GM23338 (cell line): ENCODE results near the gene WDR47. TPM values are rescaled to one million over a fixed set of nuclear protein-coding genes. Genes with fewer than 3 reads are reported as not detected.
A peak's percentile ranks its signal among the peaks of the same experiment; 100 is the strongest.

Source experiments
- ATAC-seq: fragments of 200-7000 bp; cut with Tn5 transposase; 3 replicates; pipeline ENCODE4 v1.9.1; 2020
- DNase-seq: peaks from one replicate; pipeline ENCODE4 v3.0.0-alpha.2; 2015; ENCODE audit warnings: low spot score
- H2AFZ ChIP-seq: fragments of 200-600 bp; sonication (generic); 2 replicates; pipeline ENCODE4 v1.8.0; 2016; ENCODE audit warnings: antibody characterized with exemption, mild to moderate bottlenecking, moderate library complexity
- H3F3A ChIP-seq: fragments of 200-600 bp; sonication (generic); replicated peaks from 2 replicates; pipeline ENCODE4 v1.8.0; 2017; ENCODE audit warnings: antibody characterized with exemption, mixed run types, low read depth
- H3K27ac ChIP-seq: fragments of 200-600 bp; sonication (generic); 2 replicates; pipeline ENCODE4 v1.6.1; 2016; ENCODE audit warnings: low read depth
- H3K27me3 ChIP-seq: fragments of 200-600 bp; sonication (generic); 2 replicates; pipeline ENCODE4 v1.8.0; 2016; ENCODE audit warnings: mild to moderate bottlenecking, mixed run types, moderate library complexity; ENCODE audit not compliant: insufficient read depth
- H3K36me3 ChIP-seq: fragments of 200-600 bp; sonication (generic); 2 replicates; pipeline ENCODE4 v1.8.0; 2016; ENCODE audit warnings: mild to moderate bottlenecking; ENCODE audit not compliant: insufficient read depth
- H3K4me1 ChIP-seq: fragments of 200-600 bp; sonication (generic); 2 replicates; pipeline ENCODE4 v1.8.0; 2016; ENCODE audit warnings: mild to moderate bottlenecking, moderate library complexity; ENCODE audit not compliant: insufficient read depth
- H3K4me2 ChIP-seq: fragments of 200-600 bp; sonication (generic); 2 replicates; pipeline ENCODE4 v1.7.1; 2017; ENCODE audit warnings: mixed run types
- H3K4me3 ChIP-seq: fragments of 200-600 bp; sonication (generic); 2 replicates; pipeline ENCODE4 v1.6.1; 2016; ENCODE audit warnings: mixed run types
- H3K79me2 ChIP-seq: fragments of 200-600 bp; sonication (generic); replicated peaks from 2 replicates; pipeline ENCODE4 v1.8.0; 2017; ENCODE audit warnings: mild to moderate bottlenecking; ENCODE audit not compliant: insufficient read depth
- H3K9me2 ChIP-seq: fragments of 200-600 bp; sonication (generic); 2 replicates; pipeline ENCODE4 v1.8.0; 2017; ENCODE audit not compliant: insufficient read depth
- H4K20me1 ChIP-seq: fragments of 200-600 bp; sonication (generic); replicated peaks from 2 replicates; pipeline ENCODE4 v1.8.0; 2017; ENCODE audit warnings: mild to moderate bottlenecking; ENCODE audit not compliant: insufficient read depth
- H3K27ac Mint-ChIP-seq: 2 replicates; pipeline ENCODE4 v1.8.0; 2020; ENCODE audit warnings: inconsistent platforms, mild to moderate bottlenecking, moderate library complexity, mixed read lengths
- H3K27me3 Mint-ChIP-seq: 3 replicates; pipeline ENCODE4 v1.8.0; 2022; ENCODE audit warnings: low read depth, mild to moderate bottlenecking, moderate library complexity, mixed read lengths, inconsistent platforms; ENCODE audit not compliant: insufficient read depth, poor library complexity
- H3K36me3 Mint-ChIP-seq: 3 replicates; pipeline ENCODE4 v1.8.0; 2021; ENCODE audit warnings: low read depth, mild to moderate bottlenecking, inconsistent platforms, moderate library complexity, mixed read lengths
- H3K4me1 Mint-ChIP-seq: 3 replicates; pipeline ENCODE4 v1.8.0; 2020; ENCODE audit warnings: mild to moderate bottlenecking, inconsistent platforms, mixed read lengths
- H3K4me3 Mint-ChIP-seq: 3 replicates; pipeline ENCODE4 v1.8.0; 2021; ENCODE audit warnings: moderate library complexity, mild to moderate bottlenecking, inconsistent platforms, mixed read lengths
- H3K9me3 Mint-ChIP-seq: 3 replicates; pipeline ENCODE4 v1.8.0; 2020; ENCODE audit warnings: moderate library complexity, mild to moderate bottlenecking, inconsistent platforms, mixed read lengths
- CREB1 ChIP-seq: fragments of 250-450 bp; sonication (Bioruptor Pico); IDR thresholded peaks from 2 replicates; pipeline ENCODE4 v1.5.0; 2020; ENCODE audit warnings: low read depth, mild to moderate bottlenecking, moderate library complexity
- EZH2 ChIP-seq: fragments of 200-600 bp; sonication (generic); IDR thresholded peaks from one replicate; pipeline ENCODE4 v1.8.0; 2017; ENCODE audit warnings: antibody characterized with exemption, mild to moderate bottlenecking, low read depth; ENCODE audit not compliant: unreplicated experiment
- JUNB ChIP-seq: IDR thresholded peaks from one replicate; pipeline ENCODE4 v1.6.1; 2016; ENCODE audit warnings: antibody characterized with exemption; ENCODE audit not compliant: unreplicated experiment
- NANOG ChIP-seq: IDR thresholded peaks from 2 replicates; pipeline ENCODE4 v1.6.1; 2016; ENCODE audit warnings: antibody characterized with exemption, borderline replicate concordance
- POLR2AphosphoS5 ChIP-seq: IDR thresholded peaks from 2 replicates; pipeline ENCODE4 v1.6.1; 2016; ENCODE audit warnings: antibody characterized with exemption, low read depth
- STAT1 ChIP-seq: IDR thresholded peaks from one replicate; pipeline ENCODE4 v1.6.1; 2016; ENCODE audit warnings: antibody characterized with exemption; ENCODE audit not compliant: unreplicated experiment
- ZNF114 ChIP-seq: fragments of 250-450 bp; sonication (Bioruptor Pico); IDR thresholded peaks from 2 replicates; pipeline ENCODE4 v1.5.0; 2020; ENCODE audit warnings: mild to moderate bottlenecking, moderate library complexity
- ZNF331 ChIP-seq: fragments of 250-450 bp; sonication (Bioruptor Pico); IDR thresholded peaks from 2 replicates; pipeline ENCODE4 v1.5.0; 2020; ENCODE audit warnings: low read depth, mild to moderate bottlenecking, moderate library complexity
- ZNF462 ChIP-seq: fragments of 250-450 bp; sonication (Bioruptor Pico); IDR thresholded peaks from 2 replicates; pipeline ENCODE4 v1.5.0; 2020; ENCODE audit warnings: mild to moderate bottlenecking, moderate library complexity
- polyA plus RNA-seq: library from polyadenylated mRNA; unstranded; fragments of >200 nt; fragmentation: Nextera tagmentation; extraction: Ambion mirVana; gene quantifications from 2 replicates; pipeline ENCODE4 v1.2.1, GENCODE V29; 2016
- total RNA-seq: library from RNA; depleted of rRNA; stranded (reverse); fragments of >200 nt; shearing (Covaris generic); gene quantifications from 2 replicates; pipeline ENCODE4 v1.2.3, GENCODE V29; 2014
- TF ChIP-seq, protein P1 (sequence below): IDR thresholded peaks from one replicate; pipeline ENCODE4 v1.6.1; 2018; ENCODE audit warnings: antibody characterized with exemption; ENCODE audit not compliant: unreplicated experiment
- TF ChIP-seq, protein P2 (sequence below), 2 experiments: fragments of 200-600 bp in 1 of 2; sonication (generic) in 1 of 2; conservative IDR thresholded peaks; 2 replicates each; pipeline versions ENCODE4 v1.5.1 to v1.6.1; 2016 to 2017; ENCODE audit warnings: antibody characterized with exemption in 2 of 2, low read depth in 2 of 2, mild to moderate bottlenecking in 2 of 2, moderate library complexity in 1 of 2

Gene WDR47
- total and polyA plus RNA-seq, 2 experiments from 2014 or later, result 3.9 to 5.2 TPM

GRCh38 chr1:109079240-109079622, 37.3 kb upstream of the WDR47 start:
- peaks cover 15% of the 10 kb centered on the region for H3K79me2 ChIP-seq
- H3K9me2 ChIP-seq, result no peaks in the 10 kb centered on the region
- Mint-ChIP-seq H3K36me3 (peaks cover 17% of the 10 kb centered on the region), H3K4me3 (0 out of 3 replicates have a peak overlapping the region, but pooled peaks have one; percentile 16), H3K9me3 (peaks cover 4% of the 10 kb centered on the region; the same call in 1 of the 3 replicates), H3K27ac (no peak overlapping the region), H3K4me1 (peaks cover 39% of the 10 kb centered on the region), H3K27me3 (peaks cover 4% of the 10 kb centered on the region)
- ATAC-seq (no peak), DNase-seq (no peak)
- H3K4me2 ChIP-seq, result 0 out of 2 replicates have a peak overlapping the region, but pooled peaks have one; percentile 35
- H4K20me1 ChIP-seq, result no peaks in the 10 kb centered on the region
- peak overlapping the region; percentile 50 for H3K27ac ChIP-seq
- peaks cover 24% of the 10 kb centered on the region for H3K4me1 ChIP-seq
- no peaks in the 10 kb centered on the region; the same call in 1 of the 2 replicates for H3K36me3 ChIP-seq
- no peak overlapping the region for H3K4me3 ChIP-seq
- peaks cover 4% of the 10 kb centered on the region; the same call in 1 of the 2 replicates for H3F3A ChIP-seq
- TF ChIP-seq, protein P1, sequence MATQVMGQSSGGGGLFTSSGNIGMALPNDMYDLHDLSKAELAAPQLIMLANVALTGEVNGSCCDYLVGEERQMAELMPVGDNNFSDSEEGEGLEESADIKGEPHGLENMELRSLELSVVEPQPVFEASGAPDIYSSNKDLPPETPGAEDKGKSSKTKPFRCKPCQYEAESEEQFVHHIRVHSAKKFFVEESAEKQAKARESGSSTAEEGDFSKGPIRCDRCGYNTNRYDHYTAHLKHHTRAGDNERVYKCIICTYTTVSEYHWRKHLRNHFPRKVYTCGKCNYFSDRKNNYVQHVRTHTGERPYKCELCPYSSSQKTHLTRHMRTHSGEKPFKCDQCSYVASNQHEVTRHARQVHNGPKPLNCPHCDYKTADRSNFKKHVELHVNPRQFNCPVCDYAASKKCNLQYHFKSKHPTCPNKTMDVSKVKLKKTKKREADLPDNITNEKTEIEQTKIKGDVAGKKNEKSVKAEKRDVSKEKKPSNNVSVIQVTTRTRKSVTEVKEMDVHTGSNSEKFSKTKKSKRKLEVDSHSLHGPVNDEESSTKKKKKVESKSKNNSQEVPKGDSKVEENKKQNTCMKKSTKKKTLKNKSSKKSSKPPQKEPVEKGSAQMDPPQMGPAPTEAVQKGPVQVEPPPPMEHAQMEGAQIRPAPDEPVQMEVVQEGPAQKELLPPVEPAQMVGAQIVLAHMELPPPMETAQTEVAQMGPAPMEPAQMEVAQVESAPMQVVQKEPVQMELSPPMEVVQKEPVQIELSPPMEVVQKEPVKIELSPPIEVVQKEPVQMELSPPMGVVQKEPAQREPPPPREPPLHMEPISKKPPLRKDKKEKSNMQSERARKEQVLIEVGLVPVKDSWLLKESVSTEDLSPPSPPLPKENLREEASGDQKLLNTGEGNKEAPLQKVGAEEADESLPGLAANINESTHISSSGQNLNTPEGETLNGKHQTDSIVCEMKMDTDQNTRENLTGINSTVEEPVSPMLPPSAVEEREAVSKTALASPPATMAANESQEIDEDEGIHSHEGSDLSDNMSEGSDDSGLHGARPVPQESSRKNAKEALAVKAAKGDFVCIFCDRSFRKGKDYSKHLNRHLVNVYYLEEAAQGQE, result no peak
- TF ChIP-seq ZNF114 (CRISPR knock-in tag), result no peak
- H3K27me3 ChIP-seq, result no peaks in the 10 kb centered on the region
- no peak overlapping the region for H2AFZ ChIP-seq

DNA sequence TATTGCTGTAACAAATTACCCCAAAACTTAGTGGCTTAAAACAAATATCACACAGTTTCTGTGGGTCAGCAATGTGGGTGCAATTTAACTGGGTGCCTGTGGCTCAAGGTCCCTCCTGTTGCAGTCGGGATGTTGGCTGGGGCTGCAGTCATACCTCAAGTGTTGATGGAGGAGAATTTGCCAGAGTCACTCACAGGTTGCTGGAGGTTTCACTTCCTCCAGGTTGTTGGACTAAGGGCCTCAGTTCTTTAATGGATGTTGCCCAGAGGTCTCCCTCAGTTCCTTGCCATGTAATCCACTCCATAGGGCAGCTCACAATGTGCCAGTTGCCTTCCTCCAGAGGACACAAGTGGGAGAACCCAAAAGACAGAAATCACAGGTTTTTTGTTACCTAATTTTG, 36.4 kb upstream of the WDR47 start:
- Histone ChIP-seq H3K36me3 (no peaks in the 10 kb centered on the region; the same call in 1 of the 2 replicates), H3K4me2 (no peak overlapping the region), H3K4me1 (peaks cover 15% of the 10 kb centered on the region), H3F3A (peaks cover 4% of the 10 kb centered on the region; the same call in 1 of the 2 replicates), H4K20me1 (no peaks in the 10 kb centered on the region), H2AFZ (peak overlapping the region; percentile 52; the same call in 1 of the 2 replicates), H3K79me2 (peaks cover 19% of the 10 kb centered on the region), H3K9me2 (no peaks in the 10 kb centered on the region), H3K27ac (no peak overlapping the region), H3K4me3 (no peak overlapping the region), H3K27me3 (no peaks in the 10 kb centered on the region)
- Mint-ChIP-seq H3K4me1 (peaks cover 31% of the 10 kb centered on the region), H3K36me3 (peaks cover 25% of the 10 kb centered on the region), H3K27me3 (peaks cover 4% of the 10 kb centered on the region), H3K4me3 (no peak overlapping the region), H3K27ac (no peak overlapping the region), H3K9me3 (peaks cover 4% of the 10 kb centered on the region; the same call in 2 of the 3 replicates)
- DNase-seq, result no peak
- ATAC-seq, result no peak
- TF ChIP-seq ZNF462 (CRISPR knock-in tag) (no peak), ZNF331 (CRISPR knock-in tag) (no peak), JUNB (no peak), NANOG (no peak), STAT1 (no peak), EZH2 (no peak), CREB1 (CRISPR knock-in tag) (no peak), POLR2AphosphoS5 (no peak), ZNF114 (CRISPR knock-in tag) (no peak)
- TF ChIP-seq, protein P2, sequence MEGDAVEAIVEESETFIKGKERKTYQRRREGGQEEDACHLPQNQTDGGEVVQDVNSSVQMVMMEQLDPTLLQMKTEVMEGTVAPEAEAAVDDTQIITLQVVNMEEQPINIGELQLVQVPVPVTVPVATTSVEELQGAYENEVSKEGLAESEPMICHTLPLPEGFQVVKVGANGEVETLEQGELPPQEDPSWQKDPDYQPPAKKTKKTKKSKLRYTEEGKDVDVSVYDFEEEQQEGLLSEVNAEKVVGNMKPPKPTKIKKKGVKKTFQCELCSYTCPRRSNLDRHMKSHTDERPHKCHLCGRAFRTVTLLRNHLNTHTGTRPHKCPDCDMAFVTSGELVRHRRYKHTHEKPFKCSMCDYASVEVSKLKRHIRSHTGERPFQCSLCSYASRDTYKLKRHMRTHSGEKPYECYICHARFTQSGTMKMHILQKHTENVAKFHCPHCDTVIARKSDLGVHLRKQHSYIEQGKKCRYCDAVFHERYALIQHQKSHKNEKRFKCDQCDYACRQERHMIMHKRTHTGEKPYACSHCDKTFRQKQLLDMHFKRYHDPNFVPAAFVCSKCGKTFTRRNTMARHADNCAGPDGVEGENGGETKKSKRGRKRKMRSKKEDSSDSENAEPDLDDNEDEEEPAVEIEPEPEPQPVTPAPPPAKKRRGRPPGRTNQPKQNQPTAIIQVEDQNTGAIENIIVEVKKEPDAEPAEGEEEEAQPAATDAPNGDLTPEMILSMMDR (conservative IDR thresholded peaks at IDR 0.05; ENCODE audit: low read depth in 2 of 2), result no peak
